SK-N-SH (cell line): ENCODE results near the gene ENOX1.

Experiments
- CTCF ChIP-seq: fragments of 200-600 bp; sonication (generic); IDR thresholded peaks from 2 replicates; pipeline ENCODE4 v1.6.1; 2017; ENCODE audit warnings: antibody characterized with exemption, mild to moderate bottlenecking, moderate library complexity
- EZH2phosphoT487 ChIP-seq: fragments of 200-600 bp; sonication (generic); IDR thresholded peaks from 2 replicates; pipeline ENCODE4 v1.6.1; 2017; ENCODE audit warnings: low read depth, mixed run types, mild to moderate bottlenecking, antibody characterized with exemption, moderate library complexity, borderline replicate concordance
- FOSL2 ChIP-seq: IDR thresholded peaks from 2 replicates; pipeline ENCODE4 v1.4.0; 2012; ENCODE audit warnings: low read depth, mild to moderate bottlenecking, moderate library complexity, borderline replicate concordance
- GATA2 ChIP-seq: sonication (generic); formaldehyde crosslinking; IDR thresholded peaks from 2 replicates; pipeline ENCODE4 v1.5.0; 2020; ENCODE audit warnings: mild to moderate bottlenecking, missing genetic modification reagents
- NRF1 ChIP-seq: IDR thresholded peaks from 2 replicates; pipeline ENCODE4 v1.6.1; 2012; ENCODE audit warnings: low read depth, mild to moderate bottlenecking, low read length
- POLR2AphosphoS5 ChIP-seq: IDR thresholded peaks from 2 replicates; pipeline ENCODE4 v1.6.1; 2012; ENCODE audit warnings: low read depth, low read length
- REST ChIP-seq: IDR thresholded peaks from 2 replicates; pipeline ENCODE4 v1.6.1; 2012; ENCODE audit warnings: mild to moderate bottlenecking, low read depth, low read length, moderate library complexity
- TAF1 ChIP-seq: IDR thresholded peaks from 2 replicates; pipeline ENCODE4 v1.6.1; 2012; ENCODE audit warnings: low read depth, mild to moderate bottlenecking, low read length, moderate library complexity, borderline replicate concordance
- ZBTB33 ChIP-seq: IDR thresholded peaks from 2 replicates; pipeline ENCODE4 v1.4.0; 2012; ENCODE audit warnings: low read depth, borderline replicate concordance

GRCh38 chr13:43755844-43756243 lies 30.9 kb downstream of the ENOX1 start:
- TF ChIP-seq ZBTB33, result no peak
- TF ChIP-seq EZH2phosphoT487, result no peak
- no peak for TF ChIP-seq GATA2 (CRISPR knock-in tag)
- no peak for TF ChIP-seq CTCF
- TF ChIP-seq NRF1, result no peak
- TF ChIP-seq TAF1, result no peak
- TF ChIP-seq REST, result no peak
- no peak for TF ChIP-seq FOSL2
- TF ChIP-seq POLR2AphosphoS5, result no peak
